ENCODE data around the gene INS. TPM values are rescaled to one million over a fixed set of nuclear protein-coding genes. Genes with fewer than 3 reads are reported as not detected.

The INS gene
- total and polyA plus RNA-seq, 2 of the 8 experiments (the other 6 are each of a cell fraction or from before 2014, with no cell fraction given) = not detected

- H3K27ac ChIP-seq (ENCODE audit: low read depth, low read length) = no peak overlapping the region
- no peak overlapping the region for H2BK12ac ChIP-seq (ENCODE audit: low read depth, low read length)
- H3K23me2 ChIP-seq (ENCODE audit: low read depth, low read length) = no peaks in the 10 kb centered on the region
- no peaks in the 10 kb centered on the region for H3K36me3 ChIP-seq (ENCODE audit: control insufficient read depth in 2 of 4, insufficient read depth in 4 of 4, low read length in 3 of 4)
- no peak overlapping the region for H3K18ac ChIP-seq (ENCODE audit: extremely low read depth, low read length)
- ChIA-PET CTCF (ENCODE audit: partially characterized antibody) (interaction anchor here (0.9 to 18.5 kb wide), 30 partner anchors 9 to 512 kb away, joined by 3 to 551 read pairs (median 32); partner anchors contain the start of genes IGF2, INS, LSP1 and MRPL23), POLR2A (ENCODE audit: partially characterized antibody) (interaction anchor here (1.1 to 1.3 kb wide), 2 partner anchors 20 to 126 kb away, joined by 3 to 4 read pairs; no protein-coding TSS in a partner anchor)
- H3K9ac ChIP-seq (replicated peaks in 1 of 4; ENCODE audit: extremely low read depth in 1 of 4, low read depth in 3 of 4, low read length in 3 of 4) = no peak overlapping the region
- H4K20me1 ChIP-seq (replicated peaks in 1 of 2; ENCODE audit: control insufficient read depth in 1 of 2, insufficient read depth in 2 of 2, low read length in 2 of 2) = peaks cover 0 to 1% of the 10 kb centered on the region in 2 experiments
- H2BK120ac ChIP-seq (replicated peaks; ENCODE audit: low read depth, low read length) = no peak overlapping the region
- H2BK5ac ChIP-seq (ENCODE audit: low read depth, low read length) = no peak overlapping the region
- TF ChIP-seq CHD2 (IDR thresholded peaks at IDR 0.05; ENCODE audit: low read length) = no peak
- TF ChIP-seq SP1 (IDR thresholded peaks at IDR 0.05; ENCODE audit: low read depth, low read length) = no peak
- TF ChIP-seq RNF2 (IDR thresholded peaks at IDR 0.05; ENCODE audit: borderline replicate concordance, low read depth, low read length, missing control alignments, poor library complexity, severe bottlenecking) = no peak
- no peak for TF ChIP-seq EP300 (IDR thresholded peaks at IDR 0.05; ENCODE audit: borderline replicate concordance in 1 of 2, low read depth in 2 of 2, low read length in 2 of 2)
- no peak for TF ChIP-seq GABPA (IDR thresholded peaks at IDR 0.05; ENCODE audit: borderline replicate concordance, insufficient read depth, low read length)
- no peak for TF ChIP-seq USF2 (IDR thresholded peaks at IDR 0.05; ENCODE audit: low read length)
- TF ChIP-seq POLR2AphosphoS5 (IDR thresholded peaks at IDR 0.05; ENCODE audit: low read depth, low read length) = no peak
- no peak for TF ChIP-seq MAX (IDR thresholded peaks at IDR 0.05)
- no peak for TF ChIP-seq KDM4A (IDR thresholded peaks at IDR 0.05; ENCODE audit: low read depth, low read length, severe bottlenecking)
- TF ChIP-seq POLR2A (IDR thresholded peaks at IDR 0.05; ENCODE audit: control extremely low read depth in 1 of 2, low read depth in 2 of 2, low read length in 2 of 2) = no peak
- no peak for TF ChIP-seq CBX5 (IDR thresholded peaks at IDR 0.05; ENCODE audit: low read depth, low read length)
- TF ChIP-seq CHD1 (IDR thresholded peaks at IDR 0.05; ENCODE audit: low read depth, low read length) = no peak
- H4K5ac ChIP-seq (ENCODE audit: insufficient read length, low read depth, low read length) = no peak overlapping the region
- no peak for FAIRE-seq
- WGBS, 2 experiments (ENCODE audit: extremely low coverage in 1 of 2, insufficient coverage in 1 of 2, insufficient read length in 1 of 2, insufficient replicate concordance in 2 of 2, low coverage in 1 of 2, low lambda C conversion rate in 2 of 2, missing lambda C conversion rate in 1 of 2) = 84% methylated on average over 9 of the region's 14 CpGs; no CpG with 5 or more reads in 1 of the 2 experiments
- no peak overlapping the region for H3K4me3 ChIP-seq (ENCODE audit: extremely low read depth in 1 of 4, insufficient read depth in 2 of 4, low read depth in 3 of 4, low read length in 4 of 4)
- H4K8ac ChIP-seq (ENCODE audit: extremely low read depth, insufficient read depth, low read length) = no peak overlapping the region; the same call in 1 of the 2 replicates
- H4K91ac ChIP-seq (replicated peaks; ENCODE audit: insufficient read length, low read length) = no peak overlapping the region
- DNase-seq (ENCODE audit: low read depth in 1 of 2, low spot score in 2 of 2) = no peak
- H3K4me2 ChIP-seq (ENCODE audit: insufficient read depth in 1 of 2, low read depth in 2 of 2, low read length in 2 of 2) = no peak overlapping the region
- no peak overlapping the region for H2AK5ac ChIP-seq (ENCODE audit: low read depth, low read length)
- H3K4ac ChIP-seq (replicated peaks; ENCODE audit: insufficient read length, low read depth, low read length) = no peak overlapping the region
- no peaks in the 10 kb centered on the region for H3K9me3 ChIP-seq (ENCODE audit: insufficient read depth in 2 of 2, low read depth in 1 of 2, low read length in 1 of 2)
- H3K4me1 ChIP-seq (replicated peaks in 1 of 4; ENCODE audit: control insufficient read depth in 3 of 4, insufficient read depth in 4 of 4, low read length in 3 of 4) = peaks cover 0 to 2% (median under 1%) of the 10 kb centered on the region in 4 experiments; a peak in 4 of 7 replicates
- no peak overlapping the region for H3K14ac ChIP-seq (ENCODE audit: insufficient read length)
- no peak overlapping the region for H3K23ac ChIP-seq (ENCODE audit: insufficient read length)
- H3K79me2 ChIP-seq (ENCODE audit: control insufficient read depth in 1 of 2, insufficient read depth in 2 of 2, low read length in 2 of 2) = no peaks in the 10 kb centered on the region
- no peak overlapping the region for H2BK20ac ChIP-seq (ENCODE audit: low read length)
- H2AFZ ChIP-seq (ENCODE audit: low read length) = no peak overlapping the region
- H2BK15ac ChIP-seq (ENCODE audit: low read length) = no peak overlapping the region
- no peaks in the 10 kb centered on the region for H3K79me1 ChIP-seq (ENCODE audit: low read depth, low read length)
- H3K56ac ChIP-seq (replicated peaks; ENCODE audit: insufficient read length, low read depth, low read length) = no peak overlapping the region
- peaks cover 4 to 14% (median 11%) of the 10 kb centered on the region in 4 experiments for H3K27me3 ChIP-seq (replicated peaks in 1 of 4; ENCODE audit: control insufficient read depth in 3 of 4, extremely low read depth in 1 of 4, insufficient read depth in 3 of 4, low read length in 3 of 4)
Observed at GRCh38 chr11:2153581-2154194, 7.3 kb downstream of the INS start.

Data from H1 (cell line).